GM12874 (cell line): ENCODE results near the gene QSER1.

Source experiments
- TF ChIP-seq, protein P1 (sequence below): IDR thresholded peaks from 2 replicates; pipeline ENCODE4 v1.5.1; 2011; ENCODE audit warnings: low read depth, mild to moderate bottlenecking, control low read depth, low read length, moderate library complexity; ENCODE audit not compliant: insufficient read depth

Gene QSER1

DNA sequence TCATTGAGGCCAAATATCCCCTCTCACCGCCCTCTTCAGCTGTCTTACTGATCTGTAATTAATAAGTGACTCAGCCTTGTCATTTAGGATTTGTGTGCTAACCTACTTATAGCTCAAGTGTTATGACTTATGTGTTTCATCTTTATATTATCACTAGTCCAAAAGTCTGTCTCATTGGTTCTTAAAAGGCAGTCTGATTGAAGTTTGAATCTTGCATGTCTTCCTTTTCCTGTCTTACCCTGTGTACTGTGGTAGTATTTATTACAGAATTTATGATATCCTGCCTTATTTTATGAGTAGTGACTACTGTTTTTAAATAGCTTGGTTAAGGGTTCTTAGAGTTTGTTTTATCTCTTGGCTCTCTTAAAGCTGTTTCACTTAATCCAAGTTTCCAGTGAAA is 129.3 kb downstream of the QSER1 start:
- TF ChIP-seq, protein P1, sequence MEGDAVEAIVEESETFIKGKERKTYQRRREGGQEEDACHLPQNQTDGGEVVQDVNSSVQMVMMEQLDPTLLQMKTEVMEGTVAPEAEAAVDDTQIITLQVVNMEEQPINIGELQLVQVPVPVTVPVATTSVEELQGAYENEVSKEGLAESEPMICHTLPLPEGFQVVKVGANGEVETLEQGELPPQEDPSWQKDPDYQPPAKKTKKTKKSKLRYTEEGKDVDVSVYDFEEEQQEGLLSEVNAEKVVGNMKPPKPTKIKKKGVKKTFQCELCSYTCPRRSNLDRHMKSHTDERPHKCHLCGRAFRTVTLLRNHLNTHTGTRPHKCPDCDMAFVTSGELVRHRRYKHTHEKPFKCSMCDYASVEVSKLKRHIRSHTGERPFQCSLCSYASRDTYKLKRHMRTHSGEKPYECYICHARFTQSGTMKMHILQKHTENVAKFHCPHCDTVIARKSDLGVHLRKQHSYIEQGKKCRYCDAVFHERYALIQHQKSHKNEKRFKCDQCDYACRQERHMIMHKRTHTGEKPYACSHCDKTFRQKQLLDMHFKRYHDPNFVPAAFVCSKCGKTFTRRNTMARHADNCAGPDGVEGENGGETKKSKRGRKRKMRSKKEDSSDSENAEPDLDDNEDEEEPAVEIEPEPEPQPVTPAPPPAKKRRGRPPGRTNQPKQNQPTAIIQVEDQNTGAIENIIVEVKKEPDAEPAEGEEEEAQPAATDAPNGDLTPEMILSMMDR: no peak

- TF ChIP-seq, protein P1: no peak
Observed at GRCh38 chr11:33025339-33025722, 132.7 kb downstream of the QSER1 start.

DNA sequence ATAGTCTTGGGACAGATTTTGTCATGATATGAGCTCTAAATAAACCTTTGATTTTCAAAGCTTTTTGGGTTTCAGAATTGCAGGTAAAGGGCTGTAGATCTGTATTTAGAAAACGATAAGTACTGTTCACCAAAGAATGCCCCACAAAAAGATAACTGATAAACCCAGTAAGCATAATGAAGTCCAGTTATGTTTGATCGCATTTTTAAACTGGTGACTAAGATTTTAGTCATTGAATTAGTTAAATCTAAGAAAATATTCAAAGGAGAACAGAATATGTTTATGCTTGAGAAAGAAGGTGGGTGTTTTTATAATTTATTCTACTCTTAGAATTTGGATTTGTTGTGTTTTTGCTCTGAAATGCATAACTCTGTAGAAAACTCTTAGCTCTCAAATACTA is 134.6 kb downstream of the QSER1 start:
- TF ChIP-seq, protein P1: no peak

GRCh38 chr11:33027846-33028536 is 135.4 kb downstream of the QSER1 start:
- TF ChIP-seq, protein P1: no peak

DNA sequence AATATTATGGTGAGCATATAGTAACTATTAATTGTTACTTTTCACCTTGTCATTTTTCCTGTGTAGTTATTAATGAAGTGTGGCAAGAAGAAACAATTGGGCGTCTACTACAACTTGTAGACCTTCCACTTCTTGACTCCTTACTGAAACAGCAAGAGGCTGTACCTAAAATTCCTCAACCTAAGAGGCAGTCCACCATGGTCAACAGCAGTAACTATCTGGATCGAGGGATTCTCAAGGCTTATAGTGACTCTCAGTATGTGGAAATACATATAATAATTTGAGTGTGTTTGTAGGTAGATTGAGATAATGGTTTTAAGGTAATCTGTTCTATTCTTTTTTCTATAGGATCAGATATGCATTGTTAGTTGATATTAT is 135.9 kb downstream of the QSER1 start:
- TF ChIP-seq, protein P1: no peak
